Stimulated activated CD4-positive, alpha-beta T cell treated with anti-CD3 and anti-CD28 coated beads, Interleukin-12 subunit alpha, Interleukin-12 subunit beta, amount 100 ng/mL, for 48 hours (primary cell): ENCODE measurements around the gene NAGLU.

Experiments used
- DNase-seq, 3 donors: peaks; one replicate each; pipeline ENCODE4 v3.0.0-alpha.2; 2020; ENCODE audit warnings: low read depth in 2 of 3, low spot score in 1 of 3

Gene NAGLU

DNA sequence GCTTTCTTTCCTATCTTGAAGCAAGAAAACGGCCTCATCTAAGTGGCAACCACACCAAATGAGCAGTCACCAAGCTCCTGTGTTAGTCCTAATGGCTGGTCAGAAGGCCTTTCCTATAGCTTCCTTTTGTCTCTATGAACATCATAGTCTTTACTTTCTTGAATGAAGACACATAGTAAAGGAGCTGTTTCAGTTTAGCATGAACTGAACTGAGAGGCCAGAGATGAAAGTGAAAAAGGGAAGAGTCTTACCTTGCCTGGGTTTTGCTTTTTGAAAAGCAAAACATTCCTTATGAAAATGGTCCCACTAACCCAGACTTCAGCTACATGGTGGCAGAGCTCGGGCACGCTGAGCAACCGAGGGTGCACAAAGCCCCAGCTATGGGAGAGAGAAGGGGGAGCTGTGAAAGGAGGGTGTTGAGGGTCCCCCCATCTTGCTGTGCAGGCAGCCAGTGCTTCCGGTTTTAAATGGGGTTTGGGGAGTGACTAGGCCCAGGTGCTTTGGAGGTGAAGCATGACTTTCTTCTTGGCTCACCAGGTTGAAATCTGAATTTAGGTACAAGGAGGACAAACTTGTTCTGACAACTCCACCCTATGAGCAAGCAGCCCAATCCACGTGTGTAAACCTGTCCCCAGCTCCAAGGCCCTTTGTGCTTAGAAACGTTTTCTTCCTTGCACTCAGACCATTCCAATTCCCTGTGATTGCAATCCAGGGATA is 50.6 kb downstream of the NAGLU start:
- DNase-seq, result no peak

DNA sequence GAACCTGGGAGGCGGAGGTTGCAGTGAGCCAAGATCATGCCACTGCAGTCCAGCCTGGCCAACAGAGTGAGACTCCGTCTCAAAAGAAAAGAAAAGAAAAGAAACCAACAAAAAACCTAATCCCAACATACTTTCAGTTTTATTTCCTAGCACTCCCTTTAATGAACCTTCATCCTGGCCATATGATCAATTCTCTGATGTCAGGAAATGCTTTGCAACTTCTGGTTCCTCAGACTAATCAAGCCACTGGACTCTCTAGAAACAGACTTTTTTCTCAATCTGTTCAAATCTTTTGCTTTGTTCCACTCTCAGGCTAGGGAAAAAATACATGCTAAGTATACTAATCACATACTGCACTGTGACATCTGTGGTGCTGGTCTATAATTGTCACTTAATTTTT is 54.8 kb downstream of the NAGLU start:
- no peak for DNase-seq

DNA sequence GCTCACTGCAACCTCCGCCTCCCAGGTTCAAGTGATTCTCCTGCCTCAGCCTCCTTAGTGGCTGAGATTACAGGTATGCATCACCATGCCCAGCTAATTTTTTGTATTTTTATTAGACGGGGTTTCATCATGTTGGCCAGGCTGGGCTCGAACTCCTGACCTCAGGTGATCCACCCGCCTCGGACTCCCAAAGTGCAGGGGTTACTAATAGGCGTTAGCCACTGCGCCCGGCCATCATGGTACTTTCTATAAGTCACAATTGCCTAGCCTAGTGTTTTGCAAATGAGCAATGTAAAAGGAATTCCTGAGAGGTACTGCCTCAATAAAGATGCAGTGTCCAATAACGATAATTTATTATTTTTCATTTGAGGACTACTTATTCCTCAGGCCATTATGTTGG is 55.4 kb downstream of the NAGLU start:
- no peak for DNase-seq
